GM21367 (cell line): ENCODE data around the gene OR4D9.

Experiments used
- ATAC-seq: cut with Tn5 transposase; IDR thresholded peaks from one replicate; pipeline ENCODE4 v1.9.1; 2021; ENCODE audit not compliant: unreplicated experiment

OR4D9 gene

GRCh38 chr11:59550368-59550841 is 39.1 kb downstream of the OR4D9 start:
- ATAC-seq, result peak; percentile 88

DNA sequence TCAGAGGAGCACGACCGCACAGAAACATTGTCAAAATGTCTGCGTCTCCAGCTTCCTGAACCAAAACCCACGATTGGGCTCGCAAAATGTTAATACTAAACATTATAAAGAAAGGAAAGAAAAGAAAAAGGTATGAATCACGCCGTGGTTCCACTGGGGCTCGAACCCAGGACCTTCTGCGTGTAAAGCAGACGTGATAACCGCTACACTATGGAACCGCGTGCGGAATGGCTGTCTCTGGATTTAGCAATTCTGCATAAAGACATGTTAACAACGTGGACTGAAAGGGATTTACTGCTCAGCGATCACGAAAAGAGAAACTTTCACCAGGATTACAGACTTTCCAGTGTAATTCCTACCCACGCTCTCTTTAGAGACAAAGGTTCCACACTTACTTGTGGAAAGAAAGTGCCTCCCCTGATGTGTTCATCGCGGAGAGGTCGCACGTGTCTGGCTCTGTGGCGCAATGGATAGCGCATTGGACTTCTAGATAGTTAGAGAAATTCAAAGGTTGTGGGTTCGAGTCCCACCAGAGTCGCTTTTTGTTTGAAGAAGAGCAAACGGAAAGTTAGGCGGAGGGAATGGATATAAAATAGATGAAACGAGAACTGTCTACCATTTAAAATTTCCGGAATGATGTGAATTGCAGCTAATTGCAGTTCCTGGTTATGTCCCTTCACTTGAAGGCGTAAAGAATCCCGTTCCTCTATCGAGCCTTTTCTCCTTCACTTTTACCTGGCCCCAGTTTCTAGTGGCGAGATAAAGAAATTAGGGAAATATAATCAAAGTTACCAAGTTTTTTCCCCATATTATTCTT is 39.7 kb downstream of the OR4D9 start:
- peak; percentile 26 for ATAC-seq

GRCh38 chr11:59551659-59552521 is 40.6 kb downstream of the OR4D9 start:
- ATAC-seq, result no peak

DNA sequence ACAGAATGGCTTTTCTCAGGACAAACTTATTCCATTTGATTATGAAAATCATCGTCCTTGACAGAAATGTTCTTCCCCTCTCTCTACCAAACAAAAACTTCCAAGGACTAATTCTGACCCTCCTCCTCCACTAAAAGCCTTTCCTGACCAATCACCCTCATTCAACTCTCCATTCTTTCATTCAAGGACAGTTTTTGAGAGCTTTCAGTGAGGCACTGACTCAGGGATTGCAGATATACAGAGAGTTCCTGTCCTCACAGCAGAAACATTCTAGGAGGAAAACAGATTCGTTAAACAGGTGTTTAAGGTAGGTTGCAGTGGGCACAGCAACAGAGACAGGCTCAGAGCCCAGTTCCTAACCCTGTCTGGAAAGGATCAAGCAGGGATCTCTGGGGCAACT is 41.5 kb downstream of the OR4D9 start:
- no peak for ATAC-seq

DNA sequence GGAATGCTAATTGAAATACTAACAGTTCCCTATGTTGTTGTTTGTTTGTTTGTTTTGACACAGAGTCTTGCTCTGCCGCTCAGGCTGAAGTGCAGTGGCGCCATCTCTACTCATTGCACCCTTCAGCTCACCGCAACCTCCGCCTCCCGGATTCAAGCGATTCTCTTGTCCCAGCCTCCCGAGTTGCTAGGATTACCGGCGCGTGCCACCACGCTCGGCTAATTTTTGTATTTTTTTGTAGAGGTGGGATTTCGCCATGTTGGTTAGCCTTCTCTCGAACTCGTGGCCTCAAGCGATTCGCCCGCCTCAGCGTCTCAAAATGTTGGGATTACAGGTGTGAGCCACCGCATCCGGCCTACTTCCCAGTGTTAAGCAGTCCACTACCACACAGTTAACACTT is 42.0 kb downstream of the OR4D9 start:
- ATAC-seq, result no peak

- no peak for ATAC-seq
These were observed 44.3 kb downstream of the OR4D9 start for GRCh38 chr11:59555601-59556114.

DNA sequence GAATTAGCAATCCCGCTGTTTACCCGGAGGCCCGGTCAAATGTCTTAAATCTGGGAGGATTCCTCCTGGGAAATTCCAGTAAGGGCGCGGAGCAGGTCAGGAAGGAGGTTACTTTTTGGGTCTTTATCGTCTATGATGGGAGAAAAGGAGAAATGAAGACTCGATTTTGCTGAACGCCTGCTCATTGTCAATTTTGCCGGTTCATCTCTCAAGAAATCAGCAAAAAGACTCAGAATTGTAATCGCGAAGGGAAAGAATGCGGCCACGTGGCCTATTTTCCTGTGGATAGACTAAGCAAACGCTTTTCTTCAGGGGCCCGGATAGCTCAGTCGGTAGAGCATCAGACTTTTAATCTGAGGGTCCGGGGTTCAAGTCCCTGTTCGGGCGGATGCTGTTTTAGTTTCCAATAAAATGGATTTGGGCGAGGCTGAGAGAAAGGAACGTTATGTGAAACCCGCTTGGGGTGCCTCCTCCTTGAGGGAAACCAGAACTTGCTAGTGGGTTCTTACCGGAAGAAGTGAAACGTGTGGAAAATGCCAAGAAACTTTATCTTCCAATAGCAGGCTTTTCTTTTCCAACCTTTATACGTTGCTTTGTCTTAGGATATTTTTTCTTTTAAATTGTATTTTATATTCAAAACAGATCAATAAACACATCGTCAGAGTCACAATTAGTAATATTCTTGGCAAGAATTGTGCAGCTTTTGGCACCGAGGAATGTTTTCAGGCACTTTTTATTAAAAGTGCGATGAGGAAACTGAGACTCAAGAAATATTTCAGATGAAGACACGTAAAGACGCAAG is 45.0 kb downstream of the OR4D9 start:
- no peak for ATAC-seq

DNA sequence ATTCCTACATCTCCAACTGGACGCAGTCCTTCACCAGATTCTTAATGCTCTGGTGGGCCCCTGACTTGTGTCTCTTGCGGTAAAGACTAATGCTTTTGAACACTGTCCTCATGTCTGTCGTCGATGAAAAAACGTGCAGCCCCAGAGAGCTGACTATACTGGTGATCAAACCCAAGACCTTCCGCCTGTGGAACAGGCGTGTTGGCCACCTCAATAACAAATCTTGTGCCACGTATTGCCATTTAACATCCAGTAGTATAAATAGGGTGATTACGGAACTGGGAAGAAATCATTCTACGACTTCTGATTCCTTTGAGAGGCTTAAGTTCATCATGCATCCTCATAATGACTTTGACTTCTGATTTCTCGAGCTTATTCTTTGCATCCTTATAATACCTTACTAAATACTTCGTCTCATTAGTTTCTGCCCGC is 45.6 kb downstream of the OR4D9 start:
- no peak for ATAC-seq

DNA sequence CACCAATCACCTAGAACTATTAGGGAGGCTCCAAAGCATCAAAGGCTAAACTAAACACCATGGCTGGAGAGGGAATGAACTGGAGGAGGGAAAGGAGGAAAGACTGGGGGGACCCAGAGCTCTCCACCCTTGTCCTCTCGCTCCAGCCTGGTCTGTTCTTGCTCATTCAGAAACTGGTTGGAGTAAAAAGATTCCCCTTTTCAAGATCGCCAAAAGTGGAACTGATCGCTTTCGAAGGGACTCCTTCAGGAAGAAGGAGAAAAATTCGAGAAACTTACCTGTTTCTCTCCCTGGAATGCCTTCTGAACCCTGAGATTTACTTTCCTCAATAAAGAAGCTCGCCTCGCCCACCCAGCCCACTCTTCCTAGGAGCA is 46.9 kb downstream of the OR4D9 start:
- no peak for ATAC-seq

- no peak for ATAC-seq
These were observed 48.5 kb downstream of the OR4D9 start for GRCh38 chr11:59559886-59560285.

- ATAC-seq, result no peak
These were observed 49.0 kb downstream of the OR4D9 start for GRCh38 chr11:59560290-59560701.

GRCh38 chr11:59560702-59561473 is 49.5 kb downstream of the OR4D9 start:
- peak; percentile 38 for ATAC-seq

DNA sequence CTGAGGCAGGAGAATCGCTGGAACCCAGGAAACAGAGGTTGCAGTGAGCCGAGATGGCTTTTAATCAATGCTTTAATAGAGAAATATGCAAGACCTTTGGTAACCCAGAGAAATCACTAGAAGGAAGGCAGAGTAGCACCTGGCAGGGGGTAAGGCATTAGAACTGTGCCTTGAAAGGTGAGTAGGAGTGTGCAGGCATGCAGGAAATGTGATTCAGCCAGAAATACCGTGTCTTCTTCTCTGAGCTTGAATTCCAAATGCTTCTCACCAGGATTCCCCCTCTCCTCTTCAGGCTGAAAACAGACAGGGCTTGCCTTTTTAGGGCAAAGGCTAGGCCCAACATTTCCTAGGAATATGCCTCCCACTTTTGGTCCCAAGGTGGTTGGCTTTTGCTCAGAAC is 51.0 kb downstream of the OR4D9 start:
- ATAC-seq, result no peak
